ENCODE measurements around the gene ATAD1.

- TF ChIP-seq TAF1 (IDR thresholded peaks at IDR 0.05; ENCODE audit: low read depth, low read length) (no peak), POLR2A (IDR thresholded peaks at IDR 0.05; ENCODE audit: low read depth, low read length) (no peak), POLR2AphosphoS5 (IDR thresholded peaks at IDR 0.05; ENCODE audit: low read depth, low read length) (no peak)
Observed at GRCh38 chr10:87849001-87849400, 31.0 kb upstream of the ATAD1 start.

Measured in GM12891 (cell line).